SU-DHL-6 (cell line): ENCODE results near the gene SIK3.

ENCODE experiments used
- EZH2phosphoT487 ChIP-seq: fragments of 200-600 bp; sonication (generic), shearing (Covaris generic); conservative IDR thresholded peaks from 2 replicates; pipeline ENCODE4 v1.6.1; 2018; ENCODE audit warnings: mild to moderate bottlenecking, antibody characterized with exemption, low read length, moderate library complexity, mixed read lengths
- TF ChIP-seq, protein P1 (sequence below): fragments of 200-600 bp; sonication (generic); IDR thresholded peaks from one replicate; pipeline ENCODE4 v1.5.1; 2017; ENCODE audit warnings: antibody characterized with exemption, mild to moderate bottlenecking, low read length, moderate library complexity; ENCODE audit not compliant: insufficient read depth, poor library complexity, severe bottlenecking

DNA sequence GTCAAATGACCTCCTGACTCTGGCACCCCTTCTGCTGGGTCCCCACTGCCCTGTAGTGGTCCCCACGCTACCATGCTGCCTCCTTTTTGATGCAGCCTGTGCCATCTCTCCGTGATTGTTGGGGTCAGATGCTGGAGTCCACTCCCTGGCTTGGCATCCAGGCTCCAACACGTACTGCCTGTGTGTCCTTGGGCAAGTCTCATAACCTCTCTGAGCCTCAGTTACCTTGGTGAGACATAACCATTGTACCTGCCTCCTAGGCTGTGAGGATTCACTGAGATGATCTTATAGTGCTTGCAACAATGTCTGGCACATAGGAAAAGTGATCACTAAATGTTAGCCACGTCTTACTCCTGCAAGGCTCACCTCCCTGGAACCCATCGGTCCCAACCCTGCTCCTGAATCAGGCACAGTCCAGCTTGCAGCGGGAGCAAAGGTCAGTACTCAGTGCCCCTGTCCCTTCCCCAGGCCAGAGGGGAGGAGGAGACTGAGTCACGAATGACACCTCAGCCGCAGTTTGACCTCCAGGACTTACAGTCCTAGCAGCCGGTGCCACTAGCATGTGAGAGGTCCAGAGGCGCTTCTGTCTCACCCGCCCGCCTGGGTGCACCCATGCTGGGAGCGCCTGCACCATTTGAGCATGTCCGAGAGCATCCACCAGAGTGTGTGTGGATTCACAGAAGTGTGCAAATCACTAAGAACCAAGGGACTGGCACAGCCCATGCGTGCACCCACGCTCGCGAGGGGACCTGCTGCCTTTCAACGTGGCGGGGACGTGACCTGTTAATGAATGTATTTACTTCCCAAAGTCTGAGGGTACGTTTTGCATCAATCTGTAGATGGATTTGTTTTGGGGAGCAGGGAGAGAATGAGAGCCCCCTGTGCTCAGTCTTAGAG is 272.1 kb downstream of the SIK3 start:
- TF ChIP-seq, protein P1, sequence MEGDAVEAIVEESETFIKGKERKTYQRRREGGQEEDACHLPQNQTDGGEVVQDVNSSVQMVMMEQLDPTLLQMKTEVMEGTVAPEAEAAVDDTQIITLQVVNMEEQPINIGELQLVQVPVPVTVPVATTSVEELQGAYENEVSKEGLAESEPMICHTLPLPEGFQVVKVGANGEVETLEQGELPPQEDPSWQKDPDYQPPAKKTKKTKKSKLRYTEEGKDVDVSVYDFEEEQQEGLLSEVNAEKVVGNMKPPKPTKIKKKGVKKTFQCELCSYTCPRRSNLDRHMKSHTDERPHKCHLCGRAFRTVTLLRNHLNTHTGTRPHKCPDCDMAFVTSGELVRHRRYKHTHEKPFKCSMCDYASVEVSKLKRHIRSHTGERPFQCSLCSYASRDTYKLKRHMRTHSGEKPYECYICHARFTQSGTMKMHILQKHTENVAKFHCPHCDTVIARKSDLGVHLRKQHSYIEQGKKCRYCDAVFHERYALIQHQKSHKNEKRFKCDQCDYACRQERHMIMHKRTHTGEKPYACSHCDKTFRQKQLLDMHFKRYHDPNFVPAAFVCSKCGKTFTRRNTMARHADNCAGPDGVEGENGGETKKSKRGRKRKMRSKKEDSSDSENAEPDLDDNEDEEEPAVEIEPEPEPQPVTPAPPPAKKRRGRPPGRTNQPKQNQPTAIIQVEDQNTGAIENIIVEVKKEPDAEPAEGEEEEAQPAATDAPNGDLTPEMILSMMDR = no peak
- no peak for TF ChIP-seq EZH2phosphoT487
